GM18870 (cell line): ENCODE data around the gene ARHGAP44.

Source experiments
- ATAC-seq: cut with Tn5 transposase; IDR thresholded peaks from one replicate; pipeline ENCODE4 v1.9.1; 2021; ENCODE audit warnings: moderate library complexity; ENCODE audit not compliant: unreplicated experiment

The ARHGAP44 gene

GRCh38 chr17:13014801-13015200, 225.5 kb downstream of the ARHGAP44 start:
- no peak for ATAC-seq

GRCh38 chr17:13016881-13017654, 227.8 kb downstream of the ARHGAP44 start:
- no peak for ATAC-seq

- ATAC-seq = peak; percentile 99
Measured at GRCh38 chr17:13017655-13018459, 228.6 kb downstream of the ARHGAP44 start, which contains the start of gene ELAC2. Gene ELAC2 (minus strand): TSS chr17:13018027. CDS start chr17:13017947, 80 bp downstream.

- no peak for ATAC-seq
Measured at GRCh38 chr17:13024016-13024415, 234.7 kb downstream of the ARHGAP44 start.

- peak; percentile 72 for ATAC-seq
Measured at GRCh38 chr17:13024526-13025257, 235.4 kb downstream of the ARHGAP44 start.

GRCh38 chr17:13025258-13025627, 235.9 kb downstream of the ARHGAP44 start:
- no peak for ATAC-seq

- no peak for ATAC-seq
Measured at GRCh38 chr17:13025687-13026086, 236.4 kb downstream of the ARHGAP44 start.

GRCh38 chr17:13027246-13027645, 237.9 kb downstream of the ARHGAP44 start:
- ATAC-seq = no peak

GRCh38 chr17:13029340-13029739, 240.0 kb downstream of the ARHGAP44 start:
- ATAC-seq = no peak

- no peak for ATAC-seq
Measured at GRCh38 chr17:13030056-13030455, 240.8 kb downstream of the ARHGAP44 start.

GRCh38 chr17:13030459-13031300, 241.4 kb downstream of the ARHGAP44 start:
- ATAC-seq = peak; percentile 57

- peak; percentile 72 for ATAC-seq
Measured at GRCh38 chr17:13031718-13032350, 242.5 kb downstream of the ARHGAP44 start.

GRCh38 chr17:13035420-13035819, 246.1 kb downstream of the ARHGAP44 start:
- no peak for ATAC-seq

- no peak for ATAC-seq
Measured at GRCh38 chr17:13036751-13037150, 247.5 kb downstream of the ARHGAP44 start.

- ATAC-seq = no peak
Measured at GRCh38 chr17:13038931-13039665, 249.8 kb downstream of the ARHGAP44 start.
